ENCODE results near the gene PNPLA5. TPM values are rescaled to one million over a fixed set of nuclear protein-coding genes. Genes with fewer than 3 reads are reported as not detected.
A peak's percentile ranks its signal among the peaks of the same experiment; 100 is the strongest.

The PNPLA5 gene
- total RNA-seq, 8 experiments from 2014 or later, result 0.09 to 0.33 (median 0.18) TPM; not detected in 2

DNA sequence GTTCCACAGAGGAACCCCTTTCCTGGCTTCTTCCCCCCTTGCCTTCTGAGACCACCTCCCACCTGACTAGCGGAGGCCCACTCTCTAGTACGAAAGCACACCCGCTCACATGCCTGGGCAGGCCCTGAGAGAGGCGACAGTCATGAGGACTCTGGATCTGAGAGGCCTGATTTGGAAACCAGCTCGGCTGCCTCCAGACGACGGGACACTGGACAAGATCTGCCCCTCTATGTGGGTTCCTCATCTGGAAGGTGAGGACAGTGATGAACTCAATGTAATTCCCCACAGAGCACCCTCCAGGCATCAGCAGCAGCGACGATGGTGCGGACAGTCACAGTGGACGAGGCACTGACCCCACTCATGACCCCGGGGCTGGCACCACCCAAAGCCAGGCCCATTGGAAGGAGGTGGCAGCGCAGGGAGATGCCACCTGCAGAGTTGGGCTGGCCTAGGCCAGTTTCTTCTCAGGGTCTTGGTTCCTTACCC is 37.0 kb downstream of the PNPLA5 start:
- H3K27ac ChIP-seq, result no peak overlapping the region
- no peak overlapping the region for H3K4me3 ChIP-seq
- 27 to 100% (median 93%) methylated on average over 1 to 5 of the region's 13 CpGs; no CpG with 5 or more reads in 3 of the 10 experiments for WGBS, 10 experiments
- H3K4me1 ChIP-seq (replicated peaks in 1 of 2), result no peaks in the 10 kb centered on the region
- no peak for ATAC-seq (replicated peaks in 6 of 8)
- in situ Hi-C loops (cut with MboI; ENCODE audit: low pct_unique_long_range_greater_than_20kb in 2 of 9, low sequenced_read_pairs in 9 of 9, unreplicated experiment in 9 of 9), result no loop called here

DNA sequence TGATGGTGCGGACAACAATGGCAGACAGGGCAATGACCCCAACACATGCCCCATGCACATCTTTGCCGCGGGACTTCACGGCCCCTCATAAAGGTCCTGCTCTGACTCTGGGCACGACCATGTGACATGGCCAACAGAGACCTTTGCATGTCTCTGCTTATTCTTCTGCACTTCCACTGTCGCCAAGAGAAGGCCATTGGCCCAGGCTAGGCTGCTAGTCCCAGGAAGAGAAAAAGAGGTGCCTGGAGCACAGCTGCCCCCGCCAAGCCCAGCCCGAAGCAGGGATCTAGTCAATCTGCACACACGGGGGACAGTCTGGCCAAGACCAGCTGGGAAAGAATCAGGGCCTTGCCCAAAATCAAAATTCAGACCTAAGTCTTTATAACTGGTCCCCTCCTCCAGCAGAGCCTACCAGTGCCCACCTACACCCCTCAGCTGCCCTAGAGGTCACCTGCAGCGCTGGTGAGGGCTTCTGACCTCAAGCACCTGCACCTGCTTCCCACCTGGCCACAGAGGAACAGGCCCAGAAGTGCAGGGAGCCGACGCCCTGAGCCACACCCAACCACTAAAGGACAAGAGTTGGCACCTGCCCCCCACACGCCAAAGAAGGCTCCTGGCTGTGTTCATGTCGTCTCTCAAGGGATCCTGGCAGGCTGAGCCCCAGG is 37.6 kb downstream of the PNPLA5 start:
- Histone ChIP-seq H3K27ac (no peak overlapping the region), H3K4me1 (replicated peaks in 1 of 2) (peaks cover 0 to under 1% of the 10 kb centered on the region in 2 donors), H3K4me3 (no peak overlapping the region)
- no peak for ATAC-seq (replicated peaks in 6 of 8)
- in situ Hi-C loops (cut with MboI; ENCODE audit: low pct_unique_long_range_greater_than_20kb in 2 of 9, low sequenced_read_pairs in 9 of 9, unreplicated experiment in 9 of 9), result no loop called here
- WGBS, 10 experiments, result 29 to 100% (median 75%) methylated on average over 1 to 5 of the region's 14 CpGs; no CpG with 5 or more reads in 1 of the 10 experiments

DNA sequence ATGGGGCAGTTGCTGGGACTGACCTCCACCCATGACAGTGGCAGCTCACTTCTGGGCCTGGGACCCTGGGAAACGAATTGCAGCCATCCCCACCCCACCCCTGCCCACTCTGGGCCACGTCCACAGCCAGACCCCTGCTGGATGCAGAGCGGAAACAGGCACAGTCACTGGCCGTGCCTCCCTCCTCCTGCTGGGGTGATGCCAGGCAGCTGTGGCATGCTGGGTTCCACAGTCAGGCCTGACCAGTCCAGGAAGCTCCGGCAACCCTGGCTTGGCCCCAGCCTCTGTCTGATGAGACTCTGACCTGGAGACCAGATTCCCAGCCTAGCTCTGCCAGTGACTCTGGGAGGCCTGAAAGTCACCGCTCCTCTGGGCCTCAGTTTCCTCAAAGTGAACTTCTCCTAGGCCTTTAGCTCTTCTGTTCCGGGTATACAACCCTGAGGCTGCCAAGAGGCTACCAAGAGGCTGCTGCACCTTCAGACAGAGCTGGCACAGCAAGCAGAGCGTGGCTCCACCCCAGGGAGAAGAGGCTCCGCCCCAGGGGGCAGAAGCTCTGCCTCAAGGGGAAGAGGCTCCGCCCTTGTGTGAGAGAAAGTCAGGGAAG is 38.4 kb downstream of the PNPLA5 start:
- peak in 1 of 8 experiments; percentile 53 for ATAC-seq (replicated peaks in 6 of 8)
- in situ Hi-C loops (cut with MboI; ENCODE audit: low pct_unique_long_range_greater_than_20kb in 2 of 9, low sequenced_read_pairs in 9 of 9, unreplicated experiment in 9 of 9), result no loop called here
- 25 to 100% (median 71%) methylated on average over 1 to 5 of the region's 10 CpGs; no CpG with 5 or more reads in 2 of the 10 experiments for WGBS, 10 experiments
- H3K27ac ChIP-seq, result no peak overlapping the region
- H3K4me3 ChIP-seq, result no peak overlapping the region
- H3K4me1 ChIP-seq (replicated peaks in 1 of 2), result peaks cover 5 to 9% of the 10 kb centered on the region in 2 donors

DNA sequence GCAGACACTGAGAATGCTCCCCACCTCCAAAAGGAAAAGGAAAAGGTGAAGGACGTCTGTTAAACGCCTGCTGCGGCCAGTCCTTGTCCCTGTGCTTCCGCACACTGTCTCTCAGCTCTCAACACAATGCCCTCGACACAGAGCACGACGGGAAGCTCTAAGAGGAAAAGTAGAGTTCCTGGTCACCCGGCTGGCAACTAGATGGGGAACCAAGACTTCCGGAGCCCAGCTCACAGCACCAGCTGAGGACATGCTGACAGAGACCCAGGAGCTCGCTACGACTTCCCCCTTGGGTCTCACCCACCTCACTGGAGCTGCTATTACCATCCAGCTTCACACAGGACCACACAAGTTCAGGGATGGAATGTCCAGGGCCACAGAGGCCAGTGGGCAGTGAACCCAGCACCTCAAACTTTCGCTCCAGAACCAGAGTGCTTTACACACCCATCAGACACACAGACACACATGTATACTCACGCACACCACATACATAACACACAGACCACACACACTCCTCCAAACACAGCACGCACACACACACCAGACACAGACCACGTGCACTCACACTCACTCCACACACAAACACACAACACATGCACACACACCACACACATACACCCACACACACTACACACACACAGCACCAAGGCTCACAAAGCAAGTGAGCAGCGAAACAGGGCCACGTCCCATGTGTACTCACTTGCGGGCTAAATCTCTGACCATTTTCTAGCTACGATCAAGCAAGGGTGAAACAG is 39.1 kb downstream of the PNPLA5 start:
- WGBS, 10 experiments, result 66 to 100% (median 90%) methylated on average over 3 to 9 of the region's 19 CpGs; no CpG with 5 or more reads in 4 of the 10 experiments
- ATAC-seq (replicated peaks in 6 of 8), result no peak
- Histone ChIP-seq H3K4me3 (no peak overlapping the region), H3K4me1 (replicated peaks in 1 of 2) (peaks cover 8 to 15% of the 10 kb centered on the region in 2 donors), H3K27ac (no peak overlapping the region)
- in situ Hi-C loops (cut with MboI; ENCODE audit: low pct_unique_long_range_greater_than_20kb in 2 of 9, low sequenced_read_pairs in 9 of 9, unreplicated experiment in 9 of 9), result no loop called here

DNA sequence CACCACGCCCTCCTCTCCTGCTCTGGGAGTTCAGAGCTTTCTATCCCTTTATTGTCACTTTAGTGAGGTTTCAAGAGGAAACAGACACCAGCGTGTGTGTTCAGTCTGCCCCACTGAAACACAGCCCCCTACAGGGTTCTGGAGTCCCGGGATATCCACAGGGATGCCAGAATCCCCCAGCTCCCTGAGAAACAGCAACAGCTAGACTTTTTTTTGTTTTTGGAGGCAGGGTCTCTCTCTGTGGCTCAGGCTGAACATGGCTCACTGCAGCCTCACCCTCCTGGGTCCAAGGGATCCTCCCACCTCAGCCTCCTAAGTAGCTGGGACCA is 39.9 kb downstream of the PNPLA5 start:
- H3K4me3 ChIP-seq, result no peak overlapping the region
- H3K27ac ChIP-seq, result no peak overlapping the region
- H3K4me1 ChIP-seq (replicated peaks in 1 of 2), result peaks cover 8 to 15% of the 10 kb centered on the region in 2 donors
- ATAC-seq (replicated peaks in 6 of 8), result no peak
- 17 to 100% (median 100%) methylated on average over 1 of the region's 3 CpGs; no CpG with 5 or more reads in 6 of the 10 experiments for WGBS, 10 experiments
- in situ Hi-C loops (cut with MboI; ENCODE audit: low pct_unique_long_range_greater_than_20kb in 2 of 9, low sequenced_read_pairs in 9 of 9, unreplicated experiment in 9 of 9), result no loop called here

DNA sequence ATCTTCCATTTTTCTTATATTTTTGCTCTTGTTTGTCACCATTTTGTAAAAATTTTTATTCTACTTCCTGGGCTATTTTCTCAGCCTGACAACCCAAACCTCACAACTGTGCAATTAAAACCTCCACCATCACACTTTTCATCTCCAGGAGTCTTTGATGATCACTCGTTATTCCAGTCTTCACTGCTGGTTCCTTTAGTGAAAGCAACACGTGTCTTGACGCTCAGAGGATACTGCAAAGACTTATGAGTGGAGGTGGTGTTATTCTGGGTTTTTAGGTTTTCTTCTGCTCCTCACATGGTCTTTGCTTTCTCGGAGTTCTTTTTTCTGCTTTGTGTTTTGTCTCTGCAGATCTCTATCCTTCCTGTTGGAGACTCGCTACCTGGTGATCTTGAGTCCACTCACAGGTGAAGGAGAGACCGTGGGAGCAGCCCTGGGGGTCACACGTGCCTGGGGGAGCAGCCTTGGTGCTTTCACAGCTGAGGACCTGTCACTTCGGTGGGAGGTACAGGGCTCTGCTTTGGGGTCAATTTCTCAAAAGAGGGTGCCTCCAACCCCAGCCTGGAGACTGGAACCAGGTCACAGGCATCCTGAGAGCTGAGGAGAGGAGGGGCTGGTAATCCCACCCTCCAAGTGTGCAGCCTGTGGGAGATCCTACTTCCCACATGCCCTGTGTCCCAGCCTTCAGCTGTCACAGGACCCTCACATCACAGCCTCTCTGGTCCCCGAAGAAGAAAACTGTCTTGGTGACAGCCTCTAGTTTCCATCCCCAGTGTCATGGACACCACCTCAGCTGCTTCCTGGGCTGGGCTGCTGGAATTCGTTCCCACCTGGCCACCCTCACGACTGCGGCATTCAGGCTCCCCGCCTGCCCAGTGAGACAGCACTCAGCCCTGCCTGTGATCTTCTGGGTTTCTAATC is 40.5 kb downstream of the PNPLA5 start:
- peak in 1 of 8 experiments; percentile 42 for ATAC-seq (replicated peaks in 6 of 8)
- WGBS, 10 experiments, result 7 to 100% (median 76%) methylated on average over 3 to 6 of the region's 13 CpGs
- H3K4me1 ChIP-seq (replicated peaks in 1 of 2), result peaks cover 8 to 15% of the 10 kb centered on the region in 2 donors
- H3K4me3 ChIP-seq, result no peak overlapping the region
- no peak overlapping the region for H3K27ac ChIP-seq
- in situ Hi-C loops (cut with MboI; ENCODE audit: low pct_unique_long_range_greater_than_20kb in 2 of 9, low sequenced_read_pairs in 9 of 9, unreplicated experiment in 9 of 9), result no loop called here

DNA sequence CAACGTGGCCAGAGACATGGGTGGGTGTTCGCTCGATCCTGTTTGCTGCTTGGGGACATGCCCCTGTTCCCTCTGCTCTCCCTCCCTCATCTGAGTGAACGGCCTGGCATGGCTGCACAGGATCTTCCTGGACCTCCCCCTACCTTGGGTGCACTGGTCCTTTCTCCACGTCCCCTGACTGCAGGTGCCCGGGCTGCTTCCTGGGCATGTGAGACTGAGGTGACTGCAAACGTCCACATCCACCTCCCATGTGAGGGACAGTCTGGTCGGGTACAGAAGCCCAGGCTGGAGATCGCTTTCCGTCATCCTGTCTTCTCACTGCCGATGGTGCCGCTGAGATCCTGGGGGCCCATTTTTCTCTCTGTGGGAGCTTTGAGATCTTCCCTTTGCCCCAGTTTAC is 41.3 kb downstream of the PNPLA5 start:
- H3K4me1 ChIP-seq (replicated peaks in 1 of 2), result peaks cover 8 to 15% of the 10 kb centered on the region in 2 donors
- in situ Hi-C loops (cut with MboI; ENCODE audit: low pct_unique_long_range_greater_than_20kb in 2 of 9, low sequenced_read_pairs in 9 of 9, unreplicated experiment in 9 of 9), result no loop called here
- no peak for ATAC-seq (replicated peaks in 6 of 8)
- no peak overlapping the region for H3K4me3 ChIP-seq
- WGBS, 10 experiments, result 28 to 100% (median 85%) methylated on average over 2 to 10 of the region's 12 CpGs; no CpG with 5 or more reads in 1 of the 10 experiments
- no peak overlapping the region for H3K27ac ChIP-seq

DNA sequence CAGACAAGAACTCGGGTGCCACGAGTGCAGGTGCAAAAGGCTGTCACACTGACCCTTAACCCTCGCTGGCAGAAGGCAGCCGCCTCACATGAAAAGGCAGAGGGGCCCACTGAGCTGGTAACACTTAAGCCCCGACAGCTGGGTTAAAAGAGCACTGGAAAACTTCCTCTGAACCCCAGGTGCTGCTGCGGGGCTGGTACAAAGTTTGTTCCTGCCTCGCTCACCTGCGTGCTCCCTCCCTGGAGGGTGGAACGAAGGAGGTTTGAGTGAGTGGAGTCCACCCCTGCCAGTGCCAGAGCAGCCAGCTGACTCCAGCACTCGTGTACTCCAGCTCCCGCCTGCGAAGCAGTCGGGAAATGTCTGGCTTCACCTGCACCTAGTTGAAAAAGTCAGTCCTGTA is 42.1 kb downstream of the PNPLA5 start:
- in situ Hi-C loops (cut with MboI; ENCODE audit: low pct_unique_long_range_greater_than_20kb in 2 of 9, low sequenced_read_pairs in 9 of 9, unreplicated experiment in 9 of 9), result loop anchor here in 1 of 9 experiments (25.0 kb wide), 1 partner anchor 462 kb away; no protein-coding TSS in a partner anchor

DNA sequence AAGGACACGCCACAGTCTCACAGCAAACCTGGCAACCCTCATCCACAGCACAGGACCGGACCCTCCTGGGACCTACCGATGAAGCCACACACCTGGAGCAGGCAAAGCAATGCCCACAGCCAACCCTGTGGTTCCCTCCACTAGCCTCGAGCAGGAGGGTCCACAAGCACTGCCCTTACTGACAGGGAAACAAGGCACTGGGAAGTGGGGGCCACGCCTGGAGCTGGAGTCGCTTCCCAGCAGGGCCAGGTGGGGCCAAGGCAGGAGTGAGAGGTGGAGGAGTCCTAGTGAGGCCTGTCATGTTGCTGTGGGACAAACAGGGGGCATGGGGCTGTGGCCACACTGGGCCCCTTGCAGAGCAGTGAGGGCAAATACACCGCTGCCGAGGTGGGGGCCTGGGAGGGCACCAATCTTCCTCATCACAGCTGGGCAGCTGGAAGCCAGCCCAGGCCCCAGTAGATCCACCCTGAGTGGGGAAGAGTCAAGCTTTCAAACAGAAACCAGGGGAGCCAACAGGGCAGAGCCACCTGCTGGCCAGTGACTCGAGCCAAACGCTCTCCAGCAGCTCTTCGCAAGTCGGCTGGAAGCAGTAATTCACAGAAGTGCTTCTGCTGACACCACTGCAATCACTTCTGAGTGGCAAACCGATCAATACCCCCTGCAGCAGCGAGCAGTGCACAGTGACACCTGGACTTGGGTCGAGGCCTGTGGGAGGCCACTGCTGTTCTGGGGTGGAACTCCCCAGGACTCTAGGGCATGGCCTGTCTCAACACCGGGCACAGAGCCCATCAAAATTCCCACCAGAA is 43.2 kb downstream of the PNPLA5 start:
- peak overlapping the region in 1 of 2 donors; percentile 6 for H3K27ac ChIP-seq
- in situ Hi-C loops (cut with MboI; ENCODE audit: low pct_unique_long_range_greater_than_20kb in 2 of 9, low sequenced_read_pairs in 9 of 9, unreplicated experiment in 9 of 9), result loop anchor here in 1 of 9 experiments (25.0 kb wide), 1 partner anchor 461 kb away; no protein-coding TSS in a partner anchor
- WGBS, 10 experiments, result 14 to 46% (median 25%) methylated on average over 1 to 2 of the region's 16 CpGs; no CpG with 5 or more reads in 6 of the 10 experiments
- no peak overlapping the region for H3K4me3 ChIP-seq
- ATAC-seq (replicated peaks in 6 of 8), result peak; percentile 82 to 93 (median 88)
- peaks cover 8 to 15% of the 10 kb centered on the region in 2 donors for H3K4me1 ChIP-seq (replicated peaks in 1 of 2)

More for the DNA sequence above, 42.1 kb downstream of the PNPLA5 start:
- ATAC-seq (replicated peaks in 6 of 8), result no peak
- WGBS, 10 experiments, result 44 to 87% (median 84%) methylated on average over 3 to 10 of the region's 13 CpGs; no CpG with 5 or more reads in 6 of the 10 experiments
- Histone ChIP-seq H3K4me1 (replicated peaks in 1 of 2) (peaks cover 8 to 15% of the 10 kb centered on the region in 2 donors), H3K27ac (no peak overlapping the region), H3K4me3 (no peak overlapping the region)

DNA sequence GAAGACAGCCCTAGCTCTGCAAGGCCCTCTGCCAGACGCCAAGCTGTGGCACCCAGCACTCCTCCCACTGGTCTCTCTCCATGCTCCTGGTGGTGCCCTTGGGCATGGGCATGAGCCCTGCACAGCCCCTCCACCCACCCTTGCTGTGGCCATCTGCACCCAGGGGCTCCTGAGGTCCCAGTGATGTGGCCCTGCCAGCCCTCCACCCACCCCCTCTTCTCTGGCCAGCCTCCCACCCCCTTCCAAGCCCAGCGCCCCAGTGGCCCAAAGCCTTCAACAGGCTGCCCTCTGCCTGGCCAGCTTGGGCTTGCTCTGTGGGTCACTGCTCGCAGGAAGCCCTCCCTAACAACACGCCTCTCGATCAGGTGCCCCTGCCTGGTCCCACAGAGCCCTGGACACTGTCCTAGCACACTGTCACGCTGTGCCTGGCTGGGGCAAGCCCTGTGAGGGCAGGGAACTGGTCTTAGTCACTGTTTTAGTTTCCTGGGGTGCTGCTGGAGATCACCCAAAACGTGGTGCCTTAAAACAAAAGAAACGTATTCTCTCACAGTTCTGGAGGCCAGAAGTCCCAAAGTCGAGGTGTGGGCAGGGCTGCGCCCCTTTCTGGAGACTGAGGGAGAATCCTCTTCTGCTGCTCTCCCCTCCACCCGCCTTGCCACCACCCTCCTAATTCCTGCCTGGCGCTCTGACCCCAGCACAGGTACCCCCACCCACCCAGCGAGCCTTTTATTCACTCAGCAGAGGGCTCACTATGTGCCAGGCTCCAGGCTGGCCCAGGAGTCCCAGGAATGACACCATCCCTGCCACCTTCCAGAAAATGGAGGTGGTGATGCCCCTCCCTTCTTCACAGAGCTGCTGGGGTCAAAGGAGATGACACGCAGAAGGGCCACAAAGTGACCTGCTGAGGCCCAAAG is 44.2 kb downstream of the PNPLA5 start:
- Histone ChIP-seq H3K4me1 (replicated peaks in 1 of 2) (peaks cover 8 to 15% of the 10 kb centered on the region in 2 donors), H3K4me3 (no peak overlapping the region), H3K27ac (no peak overlapping the region)
- 17 to 86% (median 72%) methylated on average over 1 to 2 of the region's 14 CpGs; no CpG with 5 or more reads in 6 of the 10 experiments for WGBS, 10 experiments
- in situ Hi-C loops (cut with MboI; ENCODE audit: low pct_unique_long_range_greater_than_20kb in 2 of 9, low sequenced_read_pairs in 9 of 9, unreplicated experiment in 9 of 9), result loop anchor here in 1 of 9 experiments (25.0 kb wide), 1 partner anchor 460 kb away; no protein-coding TSS in a partner anchor
- ATAC-seq (replicated peaks in 6 of 8), result no peak

DNA sequence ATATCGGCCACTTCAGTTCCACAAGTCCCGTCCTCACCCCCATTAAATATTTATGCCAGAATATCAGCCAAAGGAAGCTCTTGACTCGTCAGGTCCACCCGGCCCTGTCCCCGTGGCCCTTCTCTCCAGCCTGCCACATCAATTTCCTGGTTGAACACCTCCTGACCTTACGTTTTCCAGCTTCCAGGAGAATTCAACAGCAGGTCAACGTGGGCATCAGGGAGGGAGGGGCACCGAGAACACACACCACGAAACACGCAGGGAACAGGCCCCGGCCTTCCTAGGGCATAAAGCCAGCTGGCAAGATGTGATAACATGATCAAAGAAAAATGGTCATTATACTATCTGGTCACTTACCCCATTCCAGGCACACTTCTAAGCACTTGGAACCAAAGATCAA is 44.8 kb downstream of the PNPLA5 start:
- in situ Hi-C loops (cut with MboI; ENCODE audit: low pct_unique_long_range_greater_than_20kb in 2 of 9, low sequenced_read_pairs in 9 of 9, unreplicated experiment in 9 of 9), result loop anchor here in 1 of 9 experiments (25.0 kb wide), 1 partner anchor 460 kb away; no protein-coding TSS in a partner anchor
- no peak overlapping the region for H3K27ac ChIP-seq
- 0 to 100% (median 90%) methylated on average over 1 to 8 of the region's 11 CpGs; no CpG with 5 or more reads in 3 of the 10 experiments for whole genome bisulfite sequencing, 10 experiments
- H3K4me3 ChIP-seq, result no peak overlapping the region
- peaks cover 8 to 15% of the 10 kb centered on the region in 2 donors for H3K4me1 ChIP-seq (replicated peaks in 1 of 2)
- no peak for ATAC-seq (replicated peaks in 6 of 8)

Measured in motor neuron (in vitro differentiated cells).